Liver (tissue), 9 donors: Measurements from ENCODE around the gene N4BP3. TPM values are rescaled to one million over a fixed set of nuclear protein-coding genes. Genes with fewer than 3 reads are reported as not detected.

ENCODE experiments used
- DNase-seq: peaks from one replicate; pipeline ENCODE4 v3.0.0-alpha.2; 2017; ENCODE audit warnings: low spot score
- H3K27ac ChIP-seq, 2 donors: one replicate each; pipeline ENCODE4 v1.7.0; 2013; ENCODE audit warnings: inconsistent platforms in 2 of 2, low read length in 2 of 2, control low read depth in 1 of 2, low read depth in 1 of 2, mild to moderate bottlenecking in 1 of 2
- H3K27me3 ChIP-seq, 4 donors: one replicate each; pipeline versions ENCODE4 v1.6.1 to v1.7.0; 2013; ENCODE audit warnings: low read length in 3 of 4, inconsistent platforms in 1 of 4, mild to moderate bottlenecking in 1 of 4, moderate library complexity in 1 of 4; ENCODE audit not compliant: control insufficient read depth in 4 of 4, insufficient read depth in 4 of 4
- H3K36me3 ChIP-seq, 4 donors: one replicate each; pipeline versions ENCODE4 v1.6.1 to v1.7.0; 2013; ENCODE audit warnings: low read length in 3 of 4, mild to moderate bottlenecking in 3 of 4, low read depth in 1 of 4, moderate library complexity in 1 of 4; ENCODE audit not compliant: control insufficient read depth in 4 of 4, insufficient read depth in 3 of 4
- H3K4me1 ChIP-seq, 4 donors: one replicate each; pipeline versions ENCODE4 v1.6.1 to v1.7.0; 2013; ENCODE audit warnings: low read length in 3 of 4, mild to moderate bottlenecking in 3 of 4, moderate library complexity in 1 of 4; ENCODE audit not compliant: control insufficient read depth in 4 of 4, insufficient read depth in 4 of 4
- H3K4me3 ChIP-seq, 3 donors: one replicate each; pipeline versions ENCODE4 v1.6.1 to v1.7.0; 2013; ENCODE audit warnings: low read length in 3 of 3, control low read depth in 1 of 3, low read depth in 1 of 3, mild to moderate bottlenecking in 1 of 3
- H3K9ac ChIP-seq, 2 donors: one replicate each; pipeline ENCODE4 v1.7.0; 2013; ENCODE audit warnings: low read length in 2 of 2, mild to moderate bottlenecking in 2 of 2, moderate library complexity in 2 of 2, control low read depth in 1 of 2, low read depth in 1 of 2
- H3K9me3 ChIP-seq, 4 donors: one replicate each; pipeline versions ENCODE4 v1.6.1 to v1.7.0; 2013; ENCODE audit warnings: low read length in 3 of 4; ENCODE audit not compliant: control insufficient read depth in 4 of 4
- ATF3 ChIP-seq: IDR thresholded peaks from 2 replicates; pipeline ENCODE4 v1.6.1; 2016; ENCODE audit warnings: antibody characterized with exemption
- EGR1 ChIP-seq, 2 donors: IDR thresholded peaks; 2 replicates each; pipeline ENCODE4 v1.6.1; 2016 to 2018; ENCODE audit warnings: antibody characterized with exemption in 2 of 2, low read depth in 2 of 2
- FOXA1 ChIP-seq: IDR thresholded peaks from 2 replicates; pipeline ENCODE4 v1.6.1; 2016; ENCODE audit warnings: antibody characterized with exemption
- FOXA2 ChIP-seq: IDR thresholded peaks from 2 replicates; pipeline ENCODE4 v1.6.1; 2016; ENCODE audit warnings: antibody characterized with exemption
- GABPA ChIP-seq, 2 donors: IDR thresholded peaks in 1 of 2; conservative IDR thresholded peaks in 1 of 2; 2 replicates each; pipeline ENCODE4 v1.6.1; 2016; ENCODE audit warnings: antibody characterized with exemption in 2 of 2, mild to moderate bottlenecking in 1 of 2, moderate library complexity in 1 of 2
- HNF4A ChIP-seq, 2 donors: conservative IDR thresholded peaks; 2 replicates each; pipeline ENCODE4 v1.6.1; 2016; ENCODE audit warnings: antibody characterized with exemption in 2 of 2, mild to moderate bottlenecking in 2 of 2
- HNF4G ChIP-seq: IDR thresholded peaks from 2 replicates; pipeline ENCODE4 v1.6.1; 2016; ENCODE audit warnings: antibody characterized with exemption
- JUND ChIP-seq, 2 donors: IDR thresholded peaks; 2 replicates each; pipeline ENCODE4 v1.6.1; 2016; ENCODE audit warnings: antibody characterized with exemption in 2 of 2
- NR2F2 ChIP-seq: IDR thresholded peaks from 2 replicates; pipeline ENCODE4 v1.6.1; 2016; ENCODE audit warnings: antibody characterized with exemption
- RAD21 ChIP-seq, 2 donors: IDR thresholded peaks; 2 replicates each; pipeline ENCODE4 v1.6.1; 2016; ENCODE audit warnings: antibody characterized with exemption in 2 of 2, mild to moderate bottlenecking in 2 of 2
- REST ChIP-seq: IDR thresholded peaks from 2 replicates; pipeline ENCODE4 v1.6.1; 2016; ENCODE audit warnings: antibody characterized with exemption, mild to moderate bottlenecking
- RXRA ChIP-seq, 2 donors: IDR thresholded peaks; 2 replicates each; pipeline ENCODE4 v1.6.1; 2017 to 2018; ENCODE audit warnings: antibody characterized with exemption in 2 of 2, mild to moderate bottlenecking in 1 of 2
- SP1 ChIP-seq: IDR thresholded peaks from 2 replicates; pipeline ENCODE4 v1.6.1; 2018; ENCODE audit warnings: antibody characterized with exemption, mild to moderate bottlenecking
- TAF1 ChIP-seq: conservative IDR thresholded peaks from 2 replicates; pipeline ENCODE4 v1.6.1; 2016; ENCODE audit warnings: antibody characterized with exemption, mild to moderate bottlenecking
- YY1 ChIP-seq: IDR thresholded peaks from 2 replicates; pipeline ENCODE4 v1.6.1; 2016; ENCODE audit warnings: antibody characterized with exemption, mild to moderate bottlenecking
- WGBS: extraction: QIAGEN DNeasy Blood & Tissue Kit; methylation state at CpG from one replicate; pipeline ENCODE4 v1.1.7; 2013; 5-methylcytosine and 5-hydroxymethylcytosine counted together
- polyA plus RNA-seq, 2 donors: library from polyadenylated mRNA; stranded (reverse) in 1 of 2; unstranded in 1 of 2; fragments of 200-250 nt in 1 of 2; fragments of >200 nt in 1 of 2; fragmentation: Nextera tagmentation in 1 of 2; extraction: Ambion mirVana in 1 of 2; gene quantifications; one replicate each; pipeline versions ENCODE4 v1.2.1 to v1.2.3, GENCODE V29; 2013 to 2015
- total RNA-seq, 2 donors: library from RNA; depleted of rRNA; stranded (reverse); fragments of >200 nt; gene quantifications; one replicate each; pipeline ENCODE4 v1.2.3, GENCODE V29; 2014
- TF ChIP-seq, protein P1 (sequence below): IDR thresholded peaks from 2 replicates; pipeline ENCODE4 v1.6.1; 2016; ENCODE audit warnings: antibody characterized with exemption
- TF ChIP-seq, protein P2 (sequence below): IDR thresholded peaks from 2 replicates; pipeline ENCODE4 v1.6.1; 2016; ENCODE audit warnings: antibody characterized with exemption
- TF ChIP-seq, protein P3 (sequence below): fragments of 150-350 bp; IDR thresholded peaks from 2 replicates; pipeline ENCODE4 v1.5.1; 2017; ENCODE audit warnings: improper control_type of control experiment, low read depth, low read length; ENCODE audit not compliant: missing input control
- donor health status: healthy.
- donor health status: healthy.
- donor health status: healthy.
- donor health status: healthy.
- donor health status: healthy.

The N4BP3 gene
- total and polyA plus RNA-seq, 4 donors, result 0.06 to 0.28 (median 0.08) TPM; not detected in 1

- TF ChIP-seq YY1 (no peak), JUND (IDR thresholded peaks at IDR 0.05) (no peak), HNF4A (conservative IDR thresholded peaks at IDR 0.05) (no peak), RAD21 (IDR thresholded peaks at IDR 0.05) (no peak), RXRA (IDR thresholded peaks at IDR 0.05) (no peak), REST (no peak), NR2F2 (no peak), HNF4G (no peak), FOXA1 (no peak), EGR1 (IDR thresholded peaks at IDR 0.05; ENCODE audit: low read depth in 2 of 2) (no peak), TAF1 (no peak), GABPA (IDR thresholded peaks at IDR 0.05 in 1 of 2, conservative IDR thresholded peaks at IDR 0.05 in 1 of 2) (no peak), FOXA2 (no peak), ATF3 (no peak), SP1 (no peak)
- TF ChIP-seq, protein P1, sequence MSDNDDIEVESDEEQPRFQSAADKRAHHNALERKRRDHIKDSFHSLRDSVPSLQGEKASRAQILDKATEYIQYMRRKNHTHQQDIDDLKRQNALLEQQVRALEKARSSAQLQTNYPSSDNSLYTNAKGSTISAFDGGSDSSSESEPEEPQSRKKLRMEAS, result no peak
- TF ChIP-seq, protein P2, sequence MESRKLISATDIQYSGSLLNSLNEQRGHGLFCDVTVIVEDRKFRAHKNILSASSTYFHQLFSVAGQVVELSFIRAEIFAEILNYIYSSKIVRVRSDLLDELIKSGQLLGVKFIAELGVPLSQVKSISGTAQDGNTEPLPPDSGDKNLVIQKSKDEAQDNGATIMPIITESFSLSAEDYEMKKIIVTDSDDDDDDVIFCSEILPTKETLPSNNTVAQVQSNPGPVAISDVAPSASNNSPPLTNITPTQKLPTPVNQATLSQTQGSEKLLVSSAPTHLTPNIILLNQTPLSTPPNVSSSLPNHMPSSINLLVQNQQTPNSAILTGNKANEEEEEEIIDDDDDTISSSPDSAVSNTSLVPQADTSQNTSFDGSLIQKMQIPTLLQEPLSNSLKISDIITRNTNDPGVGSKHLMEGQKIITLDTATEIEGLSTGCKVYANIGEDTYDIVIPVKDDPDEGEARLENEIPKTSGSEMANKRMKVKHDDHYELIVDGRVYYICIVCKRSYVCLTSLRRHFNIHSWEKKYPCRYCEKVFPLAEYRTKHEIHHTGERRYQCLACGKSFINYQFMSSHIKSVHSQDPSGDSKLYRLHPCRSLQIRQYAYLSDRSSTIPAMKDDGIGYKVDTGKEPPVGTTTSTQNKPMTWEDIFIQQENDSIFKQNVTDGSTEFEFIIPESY, result no peak
- TF ChIP-seq, protein P3, sequence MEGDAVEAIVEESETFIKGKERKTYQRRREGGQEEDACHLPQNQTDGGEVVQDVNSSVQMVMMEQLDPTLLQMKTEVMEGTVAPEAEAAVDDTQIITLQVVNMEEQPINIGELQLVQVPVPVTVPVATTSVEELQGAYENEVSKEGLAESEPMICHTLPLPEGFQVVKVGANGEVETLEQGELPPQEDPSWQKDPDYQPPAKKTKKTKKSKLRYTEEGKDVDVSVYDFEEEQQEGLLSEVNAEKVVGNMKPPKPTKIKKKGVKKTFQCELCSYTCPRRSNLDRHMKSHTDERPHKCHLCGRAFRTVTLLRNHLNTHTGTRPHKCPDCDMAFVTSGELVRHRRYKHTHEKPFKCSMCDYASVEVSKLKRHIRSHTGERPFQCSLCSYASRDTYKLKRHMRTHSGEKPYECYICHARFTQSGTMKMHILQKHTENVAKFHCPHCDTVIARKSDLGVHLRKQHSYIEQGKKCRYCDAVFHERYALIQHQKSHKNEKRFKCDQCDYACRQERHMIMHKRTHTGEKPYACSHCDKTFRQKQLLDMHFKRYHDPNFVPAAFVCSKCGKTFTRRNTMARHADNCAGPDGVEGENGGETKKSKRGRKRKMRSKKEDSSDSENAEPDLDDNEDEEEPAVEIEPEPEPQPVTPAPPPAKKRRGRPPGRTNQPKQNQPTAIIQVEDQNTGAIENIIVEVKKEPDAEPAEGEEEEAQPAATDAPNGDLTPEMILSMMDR, result no peak
- 87% methylated on average over 10 of the region's 10 CpGs for WGBS
These were observed 12.0 kb downstream of the N4BP3 start for GRCh38 chr5:178125253-178125906.

More at GRCh38 chr5:178125253-178125906, 12.0 kb downstream of the N4BP3 start:
- H3K27me3 ChIP-seq, result no peaks in the 10 kb centered on the region
- peaks cover 0 to 4% (median 1%) of the 10 kb centered on the region in 4 donors for H3K4me1 ChIP-seq
- H3K4me3 ChIP-seq, result no peak overlapping the region
- H3K9ac ChIP-seq, result no peak overlapping the region
- no peaks in the 10 kb centered on the region for H3K9me3 ChIP-seq
- no peak overlapping the region for H3K27ac ChIP-seq
- no peak for DNase-seq
- no peaks in the 10 kb centered on the region for H3K36me3 ChIP-seq
